NCI-H748 (cell line): ENCODE results near the gene NFATC1.
"Not testable (repeated sequence)": the region's sequence is repeated elsewhere in the genome, so short reads cannot be mapped to it uniquely, and the experiment has no call there.

Experiments used
- DNase-seq: peaks from one replicate; lab custom pipeline; 2025; ENCODE audit not compliant: unreplicated experiment; lab: John Stamatoyannopoulos, UW

Gene NFATC1

DNA sequence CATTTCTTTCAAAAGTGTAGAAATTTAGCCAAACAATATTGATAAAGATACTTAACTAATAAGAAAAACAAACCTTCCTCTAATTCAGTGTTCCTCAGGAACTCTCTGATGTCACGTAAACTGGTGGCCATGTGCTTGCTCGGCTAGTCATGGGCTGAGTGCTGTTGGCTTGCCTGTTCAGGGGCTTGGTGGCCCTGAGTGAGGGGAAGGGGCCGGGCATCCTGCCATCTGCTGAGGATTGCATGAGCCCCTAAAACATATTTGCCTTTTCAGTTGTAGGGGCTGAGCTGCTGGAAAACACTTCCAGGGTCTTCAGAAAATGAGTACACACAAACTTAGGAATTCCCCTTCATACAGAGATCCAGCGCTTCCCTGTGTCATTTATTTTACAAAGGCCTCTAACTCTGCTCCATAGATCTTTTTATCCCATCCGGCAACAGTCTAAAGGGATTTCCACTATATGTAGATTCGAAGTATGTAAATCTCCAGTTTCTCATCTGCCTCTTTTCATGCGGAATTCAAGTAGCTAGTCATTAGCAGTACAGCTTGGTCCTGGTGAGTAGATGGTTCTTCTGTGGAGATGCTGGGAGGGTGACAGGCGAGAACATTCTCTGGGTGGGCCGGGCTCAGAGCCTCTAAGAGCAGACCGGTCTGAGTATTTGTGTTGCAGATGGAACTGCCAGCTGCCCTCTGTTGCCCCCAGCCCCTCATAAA, 20.1 kb upstream of the NFATC1 start:
- DNase-seq: no peak

DNA sequence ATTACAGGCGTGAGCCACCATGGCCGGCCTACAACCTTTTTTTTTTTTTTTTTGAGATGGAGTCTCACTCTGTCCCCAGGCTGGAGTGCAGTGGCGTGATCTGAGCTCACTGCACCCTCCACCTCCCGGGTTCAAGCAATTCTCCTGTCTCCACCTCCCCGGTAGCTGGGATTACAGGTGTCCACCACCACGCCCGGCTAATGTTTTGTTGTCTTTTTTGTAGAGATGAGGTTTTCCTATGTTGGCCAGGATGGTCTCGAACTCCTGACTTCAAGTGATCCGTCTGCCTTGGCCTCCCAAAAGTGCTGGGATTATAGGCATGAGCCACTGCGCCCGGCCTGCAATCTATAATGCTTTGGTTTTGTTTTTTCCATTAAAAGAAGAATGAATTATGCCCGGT, 19.1 kb upstream of the NFATC1 start:
- not testable (repeated sequence) for DNase-seq

DNA sequence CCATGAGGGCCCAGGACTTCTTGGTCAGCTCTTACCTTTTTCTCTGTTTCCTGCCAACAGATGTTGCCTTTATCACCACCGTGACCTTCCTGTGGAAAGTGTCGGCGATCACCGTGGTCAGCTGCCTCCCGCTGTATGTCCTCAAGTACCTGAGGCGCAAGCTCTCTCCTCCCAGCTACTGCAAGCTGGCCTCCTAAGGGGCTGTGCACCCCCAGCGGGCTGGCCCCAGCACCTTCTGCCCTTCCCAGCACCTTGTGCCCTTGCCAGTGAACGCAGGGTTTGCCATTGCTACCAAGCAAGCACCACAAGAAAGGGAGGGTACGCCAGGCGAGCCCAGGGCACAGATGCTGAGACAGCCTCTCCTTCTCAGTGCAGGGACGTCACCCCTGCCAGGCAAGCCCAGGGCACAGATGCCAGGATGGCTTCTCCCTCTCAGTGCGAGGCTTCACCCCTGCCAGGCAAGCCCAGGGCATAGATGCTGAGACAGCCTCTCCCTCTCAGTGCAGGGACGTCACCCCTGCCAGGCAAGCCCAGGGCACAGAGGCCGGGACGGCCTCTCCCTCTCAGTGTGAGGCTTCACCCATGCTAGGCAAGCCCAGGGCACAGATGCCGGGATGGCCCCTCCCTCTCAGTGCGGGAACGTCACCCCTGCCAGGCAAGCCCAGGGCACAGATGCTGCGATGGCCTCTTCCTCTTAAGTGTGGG, 18.4 kb upstream of the NFATC1 start:
- DNase-seq: no peak

DNA sequence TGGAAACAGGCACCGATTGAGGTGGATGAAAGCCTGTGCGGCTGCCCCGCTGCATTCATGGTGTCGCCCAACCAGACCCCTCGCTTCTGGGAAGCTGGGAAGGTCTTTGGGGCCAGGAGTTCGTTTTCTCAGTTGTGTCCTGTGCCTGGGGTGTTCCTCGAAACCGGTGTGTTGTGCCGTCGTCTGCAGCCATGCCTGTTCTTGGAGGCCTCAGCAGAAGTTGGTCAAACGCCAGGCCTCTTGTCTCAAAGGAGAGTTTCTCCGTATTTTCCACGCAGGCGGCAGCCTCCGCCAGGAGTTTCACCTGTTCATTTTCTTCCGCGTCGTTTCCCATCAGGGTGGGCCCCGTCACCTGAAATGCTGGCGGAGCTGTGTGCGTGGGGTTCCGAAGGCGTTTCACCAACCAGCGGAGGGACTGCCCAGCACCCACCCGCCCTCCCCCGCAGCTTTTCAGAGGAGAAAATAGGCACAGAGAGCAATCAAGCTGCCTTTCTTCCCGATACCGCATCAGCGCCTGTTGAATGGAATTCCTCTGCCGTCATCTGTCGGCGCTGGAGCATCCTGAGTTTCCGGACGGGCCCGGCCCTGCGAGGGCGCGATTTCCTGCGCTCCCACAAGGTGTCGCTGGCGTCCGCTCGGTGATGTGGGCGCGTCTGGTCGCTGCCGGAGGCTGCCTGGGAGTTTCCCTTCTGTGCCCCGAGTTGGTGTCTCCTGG, 17.0 kb upstream of the NFATC1 start:
- no peak for DNase-seq

DNA sequence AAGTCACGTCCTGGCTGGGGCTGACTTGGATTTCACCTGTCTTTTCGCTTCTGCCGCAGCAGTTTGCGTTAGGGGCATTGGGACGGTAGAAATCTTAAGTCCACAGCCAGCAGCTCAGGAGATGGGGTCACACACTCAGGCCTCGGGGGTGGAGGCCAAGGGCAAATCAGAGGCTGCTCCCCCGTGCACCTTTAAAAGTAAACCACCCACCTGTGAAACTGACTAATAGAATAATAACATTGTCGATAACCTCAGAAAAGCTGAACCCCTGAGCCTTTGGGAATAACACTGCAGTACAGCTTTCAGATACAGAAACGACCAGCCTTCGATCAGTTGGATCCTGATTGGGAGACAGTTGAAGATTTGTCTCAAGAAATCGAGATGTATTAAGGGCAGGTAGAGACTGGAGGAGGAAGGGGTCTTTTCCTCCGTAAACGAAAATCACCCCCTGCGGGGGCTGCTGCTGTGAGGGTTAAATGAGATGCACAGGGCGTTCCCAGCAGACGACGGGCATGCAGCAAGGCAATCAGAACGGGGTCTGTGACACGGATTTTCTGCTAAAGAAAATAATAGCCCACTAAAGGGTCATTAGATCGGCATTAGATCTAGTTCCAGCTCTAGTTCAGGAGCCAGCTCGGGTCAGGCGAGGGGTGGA, 16.4 kb upstream of the NFATC1 start:
- DNase-seq: no peak

DNA sequence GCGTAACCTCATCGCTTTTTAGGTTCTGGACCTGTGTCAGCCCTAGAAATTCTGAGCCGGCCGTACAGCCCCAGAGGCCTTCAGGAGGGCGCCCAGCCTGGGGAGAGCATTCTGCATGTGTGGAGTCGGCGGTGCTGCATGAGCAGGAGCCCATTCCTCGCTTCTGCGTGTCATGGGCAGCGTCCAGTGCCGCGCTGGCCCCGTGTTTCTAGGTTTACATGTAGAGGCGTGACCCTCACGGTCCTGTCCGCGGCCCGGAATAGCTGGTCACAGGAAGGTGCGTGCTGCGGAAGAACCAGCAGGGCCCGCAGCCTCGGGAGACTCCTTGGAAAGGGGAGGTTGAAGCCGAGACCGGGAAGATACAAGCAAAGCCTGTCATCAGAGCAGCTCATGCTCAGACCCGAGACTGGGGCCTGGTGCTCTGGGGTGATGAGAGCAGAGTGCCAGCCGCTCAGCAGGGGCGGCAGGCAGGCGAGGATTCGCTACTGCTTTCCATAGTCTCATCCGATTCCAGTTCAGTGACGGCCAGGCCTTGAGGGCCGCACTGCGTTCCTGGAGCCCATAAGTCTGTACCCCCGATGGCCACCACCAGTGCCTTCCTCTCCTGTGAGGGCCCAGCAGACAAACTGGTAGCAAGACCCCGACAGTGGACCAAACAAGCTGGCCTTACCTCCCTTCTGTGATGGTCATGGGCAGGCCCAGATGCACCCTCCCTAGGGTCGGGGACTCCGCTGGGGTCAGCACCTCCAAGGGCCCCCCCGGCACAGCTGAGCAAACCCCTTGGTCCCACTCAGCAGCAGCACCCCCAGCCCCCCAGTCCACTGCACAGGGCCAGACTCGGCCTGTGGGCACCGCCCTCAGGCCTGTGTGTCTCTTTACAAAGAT, 15.6 kb upstream of the NFATC1 start:
- no peak for DNase-seq

DNA sequence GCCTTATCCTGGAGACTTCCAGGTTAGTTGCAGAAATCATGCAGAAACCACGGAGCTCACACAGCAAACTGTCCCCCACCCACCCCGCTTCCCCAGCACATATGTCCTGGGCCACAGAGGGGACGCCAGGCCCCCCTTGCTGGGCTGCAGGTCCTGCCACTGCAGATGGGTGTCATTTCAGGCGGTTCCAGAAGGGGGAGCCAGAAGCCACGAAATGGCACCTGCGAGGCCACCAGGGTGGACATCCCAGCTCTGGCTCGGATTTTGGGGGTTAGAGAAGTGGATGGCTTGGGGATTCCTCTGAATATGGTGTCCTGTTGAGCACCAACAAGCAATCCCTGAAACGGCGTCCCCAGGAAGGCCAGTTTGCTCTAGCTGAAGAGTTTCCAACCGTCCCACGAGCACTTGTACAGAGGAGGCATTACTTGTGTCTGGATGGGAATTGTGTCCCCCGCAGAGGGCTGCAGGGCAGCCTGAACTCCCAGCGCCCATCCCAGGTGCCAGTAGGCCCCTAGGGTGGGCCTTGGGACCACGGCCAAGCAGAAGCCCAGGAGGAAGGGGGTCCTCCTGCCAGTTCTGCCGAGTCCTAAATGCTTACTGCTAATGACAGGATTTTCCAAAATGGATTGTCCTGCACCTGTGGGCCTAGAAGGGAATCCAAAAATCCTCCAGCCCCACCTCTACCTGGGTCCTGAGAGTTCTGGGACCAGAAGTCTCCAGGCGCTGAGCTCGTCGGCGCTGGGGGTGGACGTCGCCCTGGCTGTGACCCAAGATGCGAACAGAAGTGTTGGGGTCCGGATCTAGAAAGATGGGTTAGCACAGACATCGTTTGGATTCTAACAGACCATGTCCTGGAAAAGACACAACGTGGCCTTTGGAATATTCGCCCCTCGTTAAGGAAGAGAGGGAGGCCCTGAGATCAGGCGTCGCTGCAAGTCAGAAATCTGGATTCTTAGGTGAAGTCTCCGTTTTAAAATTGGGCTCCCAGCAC, 14.6 kb upstream of the NFATC1 start:
- DNase-seq: peak; percentile 67

DNA sequence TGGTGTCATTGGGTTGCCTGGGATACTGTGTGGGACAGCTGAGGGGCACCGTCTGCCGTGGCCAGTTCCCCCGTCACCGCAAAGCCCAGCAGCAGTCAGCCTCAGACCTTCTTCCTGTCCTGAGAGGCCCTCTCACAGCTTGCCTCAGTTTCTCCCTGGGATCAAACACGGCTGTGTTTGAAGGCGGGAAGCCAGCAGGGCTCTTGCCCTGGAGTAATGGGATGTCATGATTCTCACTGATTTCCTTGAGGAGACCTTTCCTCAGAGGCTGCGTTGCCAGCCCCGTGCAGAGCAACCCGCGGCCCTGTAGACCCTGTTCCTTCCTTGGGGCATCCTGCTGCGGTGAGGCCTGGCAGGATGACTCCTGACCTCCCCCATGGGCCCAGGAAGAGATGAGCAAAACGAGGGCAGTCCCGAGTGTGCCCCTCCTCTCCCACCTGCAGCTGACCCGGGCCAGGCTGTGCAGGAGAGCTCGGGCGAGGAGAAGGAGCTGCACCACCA, 13.9 kb upstream of the NFATC1 start:
- DNase-seq: no peak

DNA sequence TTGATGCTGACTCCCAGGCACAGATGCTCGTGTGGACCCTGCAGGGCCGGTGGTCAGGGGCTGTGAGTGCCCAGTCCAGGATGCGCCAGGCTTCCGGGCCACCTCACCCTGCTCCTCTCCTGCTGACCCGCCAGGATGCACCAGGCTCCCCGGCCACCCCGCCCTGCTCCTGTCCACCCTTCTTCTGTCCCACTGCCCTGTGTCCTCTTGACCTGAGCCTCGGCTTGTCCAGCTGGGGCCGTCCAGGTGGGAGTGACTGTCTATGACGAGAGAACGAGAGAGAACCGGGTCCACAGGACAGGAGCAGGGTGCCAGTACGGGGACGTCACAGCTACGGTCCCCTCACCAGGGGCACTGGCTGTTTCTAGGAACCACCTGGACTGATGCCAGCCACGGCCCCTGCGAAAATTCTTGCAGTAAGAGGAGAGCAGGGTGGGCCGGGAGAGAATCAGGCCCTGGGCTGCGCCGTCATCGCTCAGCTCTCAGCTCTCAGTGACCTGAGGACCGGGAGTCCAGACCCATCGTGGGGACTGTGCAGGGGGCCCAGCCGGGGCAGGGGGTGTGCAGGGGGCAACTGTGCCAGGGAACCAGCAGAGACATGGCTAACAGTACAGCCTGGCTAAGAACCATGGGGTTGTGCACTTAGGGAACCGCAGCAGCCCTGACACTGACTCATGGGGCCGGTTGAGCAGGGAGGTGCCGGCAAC, 12.9 kb upstream of the NFATC1 start:
- DNase-seq: no peak

DNA sequence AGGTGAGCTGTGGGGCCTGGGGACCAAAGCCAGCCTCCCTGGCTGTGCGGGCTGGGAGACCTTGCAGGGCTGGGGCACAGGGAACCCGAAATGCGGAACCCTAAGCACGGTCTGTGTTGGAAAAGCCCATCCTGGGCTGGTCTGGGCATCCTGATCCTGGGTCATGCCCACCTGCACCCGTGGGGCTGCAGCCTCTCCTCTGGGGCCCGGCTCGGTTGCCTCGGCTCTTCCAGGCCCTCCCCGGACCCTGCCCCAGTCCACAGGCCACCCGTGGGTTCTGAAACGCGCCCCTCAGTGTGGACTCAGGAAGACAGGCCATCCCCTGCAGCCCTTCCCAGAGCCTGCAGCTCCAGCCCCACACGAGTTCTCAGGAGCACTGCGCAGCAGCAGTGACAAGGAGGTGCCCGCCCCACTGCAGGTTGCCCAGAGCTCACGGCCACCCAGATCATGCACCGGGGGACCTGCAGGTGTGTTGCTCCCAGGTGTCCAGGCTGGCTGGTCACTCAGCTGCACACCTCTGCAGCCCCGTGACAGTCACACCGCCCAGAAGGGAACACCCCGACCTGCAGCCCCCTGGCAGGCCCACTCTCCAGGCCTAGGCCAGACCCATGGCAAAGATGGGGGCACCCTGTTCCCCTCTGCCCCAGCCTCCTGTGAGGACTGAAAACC, 12.2 kb upstream of the NFATC1 start:
- no peak for DNase-seq

DNA sequence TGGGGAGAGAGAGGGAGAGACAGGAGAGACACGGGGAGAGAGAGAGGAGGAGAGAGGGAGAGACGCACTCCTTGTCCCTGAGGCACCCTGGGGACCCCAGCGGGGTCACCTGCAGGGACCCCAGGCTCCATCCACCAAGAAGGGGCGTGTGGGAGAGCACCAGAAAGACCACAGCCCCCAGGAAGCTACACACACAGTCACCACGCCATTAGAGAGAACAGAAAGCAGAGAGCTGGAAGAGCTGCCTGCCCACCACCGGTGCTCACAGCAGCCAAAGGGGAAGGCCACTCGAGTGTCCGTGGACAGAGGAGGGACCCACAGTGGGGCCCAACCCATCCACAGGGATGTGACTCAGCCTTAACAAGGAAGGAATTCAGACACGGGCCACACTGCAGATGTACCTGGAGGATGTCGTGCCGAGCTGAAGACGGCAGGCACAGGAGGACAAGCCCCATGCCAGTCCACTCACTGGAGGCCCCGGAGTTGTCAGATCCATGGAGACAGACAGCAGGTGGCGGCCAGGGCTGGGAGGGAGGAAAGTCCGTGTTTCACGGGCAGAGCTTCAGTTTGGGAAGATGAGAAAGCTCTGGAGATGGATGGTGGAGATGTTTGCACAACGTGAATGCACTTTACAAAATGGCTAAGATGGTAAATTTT, 11.5 kb upstream of the NFATC1 start:
- DNase-seq: peak; percentile 65

DNA sequence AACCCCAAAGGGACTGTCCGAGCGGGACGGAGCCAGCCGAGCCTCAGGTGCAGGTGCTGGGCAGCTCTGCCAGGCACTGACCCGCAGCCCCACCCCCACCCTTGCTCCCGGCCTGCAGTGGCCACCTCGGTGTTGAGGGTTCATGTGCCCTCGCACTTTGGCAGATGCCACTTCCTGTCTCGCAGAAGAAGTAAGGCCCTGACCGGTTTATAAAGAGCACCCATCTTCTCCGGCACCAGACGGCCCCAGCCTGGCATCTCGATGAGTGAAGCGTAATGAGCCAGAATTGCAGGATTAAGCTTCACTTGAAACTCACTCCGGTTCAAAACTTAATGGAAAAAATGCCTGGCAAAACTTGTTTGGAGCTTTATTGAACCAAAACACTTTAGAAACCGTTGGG, 10.9 kb upstream of the NFATC1 start:
- no peak for DNase-seq

DNA sequence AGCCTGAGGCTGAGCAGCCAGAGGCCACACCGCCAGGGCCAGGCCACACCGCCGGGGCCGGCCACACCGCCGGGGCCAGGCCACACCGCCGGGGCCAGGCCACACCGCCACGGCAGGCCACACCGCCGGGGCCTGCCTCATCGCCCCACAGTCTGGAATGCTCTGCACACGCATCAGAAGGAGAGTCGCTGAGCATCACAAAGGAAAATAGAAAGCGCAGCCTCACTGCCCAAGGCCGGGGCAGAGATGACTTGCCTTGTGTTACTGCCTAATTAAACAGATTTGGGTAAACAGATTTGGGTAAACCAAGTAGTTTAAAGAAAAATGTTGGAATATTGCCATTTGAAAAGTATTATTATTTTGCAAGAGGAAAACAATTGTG, 10.4 kb upstream of the NFATC1 start:
- DNase-seq: no peak

DNA sequence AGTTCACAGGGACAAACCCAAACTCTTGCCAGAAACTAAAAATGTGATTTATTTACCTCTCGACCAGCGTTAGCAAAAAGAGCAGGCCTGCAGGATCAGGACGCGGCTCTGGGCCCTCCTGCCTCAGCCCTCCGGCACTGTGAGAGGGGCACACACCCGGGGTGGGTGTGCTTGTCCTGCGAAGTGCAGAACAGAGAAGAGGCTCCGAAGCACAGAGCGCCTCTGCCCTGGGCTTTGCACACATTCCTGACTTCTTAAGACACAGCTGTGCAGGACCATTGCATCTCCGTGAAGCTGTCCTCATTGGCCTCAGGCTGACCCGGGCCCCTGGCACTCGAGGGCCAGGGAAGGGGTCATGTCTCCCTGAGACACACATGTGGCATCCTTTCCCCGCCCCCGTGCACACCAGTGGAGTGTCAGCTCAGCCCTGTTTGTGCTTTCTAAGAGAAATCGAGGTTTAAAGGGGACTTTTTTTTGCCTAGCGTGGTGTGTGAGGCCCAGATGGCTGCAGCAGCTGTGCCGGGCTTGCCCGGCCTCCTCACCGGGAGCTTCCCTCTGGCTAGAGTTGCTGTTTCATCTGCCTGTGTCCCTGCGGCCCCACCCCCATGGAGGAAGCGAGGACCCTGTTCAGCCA, 9.9 kb upstream of the NFATC1 start:
- no peak for DNase-seq

DNA sequence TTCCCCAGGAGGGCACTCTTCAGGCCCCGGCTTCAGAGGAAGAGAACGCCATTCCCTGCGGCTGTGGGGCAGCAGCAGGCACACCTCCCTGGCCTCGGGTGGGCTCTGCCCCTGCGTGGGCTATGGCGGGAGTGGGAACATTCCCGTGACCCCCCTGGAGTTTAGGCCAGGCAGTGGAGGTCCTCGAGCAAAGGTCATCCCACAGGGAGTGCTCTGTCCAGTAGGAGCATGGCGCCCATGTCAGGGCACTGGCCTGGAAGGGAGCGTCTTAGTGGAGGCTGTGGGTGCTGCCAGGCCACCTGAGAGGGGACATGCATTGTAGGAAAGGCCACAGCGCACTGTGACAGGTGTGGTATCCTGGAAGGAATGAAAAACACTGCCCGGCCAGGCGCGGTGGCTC, 9.2 kb upstream of the NFATC1 start:
- no peak for DNase-seq

DNA sequence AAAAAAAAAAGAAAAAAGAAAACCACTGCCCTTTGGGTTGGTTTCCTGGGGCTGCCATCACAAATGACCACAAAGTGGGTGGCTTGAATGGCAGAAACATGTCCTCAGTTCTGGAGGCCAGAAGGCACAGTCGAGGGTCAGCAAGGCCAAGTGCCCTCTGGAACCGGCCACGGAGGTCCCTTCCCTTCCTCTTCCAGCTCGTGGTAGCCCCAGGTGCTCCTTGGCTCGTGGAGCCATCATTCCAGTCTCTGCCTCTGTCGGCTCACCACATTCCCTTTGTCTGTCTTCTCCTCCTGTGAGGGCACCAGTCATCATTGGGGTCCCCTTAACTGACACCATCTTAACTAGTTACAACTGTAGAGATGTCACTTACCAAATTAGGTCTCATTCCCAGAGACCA, 8.5 kb upstream of the NFATC1 start:
- no peak for DNase-seq

DNA sequence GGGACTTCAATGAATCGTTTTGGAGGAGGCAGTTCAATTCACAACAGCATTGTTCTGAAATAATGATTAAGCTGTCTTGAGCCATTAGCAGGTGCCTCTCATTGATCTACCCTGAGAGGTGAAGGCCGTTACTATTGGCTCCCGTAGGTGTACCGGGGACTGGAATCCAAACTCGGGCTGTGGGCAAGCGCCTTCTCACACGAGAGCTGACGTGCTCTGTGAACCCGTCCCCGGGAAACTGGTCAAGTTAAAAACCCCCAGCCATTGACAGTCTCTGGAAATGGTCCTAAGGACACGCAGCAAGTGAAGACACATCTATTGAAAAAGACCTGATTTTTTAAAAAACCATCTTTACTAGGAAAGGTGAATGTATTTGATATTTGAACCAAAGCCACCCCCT, 8.1 kb upstream of the NFATC1 start:
- DNase-seq: no peak
